Keratinocyte (primary cell): ENCODE results near the gene ARID5A. TPM values are rescaled to one million over a fixed set of nuclear protein-coding genes. Genes with fewer than 3 reads are reported as not detected.

Source experiments
- DNase-seq: peaks from one replicate; pipeline ENCODE4 v3.0.0-alpha.2; 2011; ENCODE audit warnings: low read depth, missing footprints, low spot score
- FAIRE-seq: peaks from 2 replicates; lab custom pipeline; 2011; peaks lifted over from hg19 to GRCh38; lab: Jason Lieb, UNC
- H2AFZ ChIP-seq: 2 replicates; pipeline ENCODE4 v1.6.0; 2012; ENCODE audit warnings: low read length, control low read depth, inconsistent platforms; ENCODE audit not compliant: control insufficient read depth
- H3K27ac ChIP-seq: 2 replicates; pipeline ENCODE4 v1.5.1; 2011; ENCODE audit warnings: low read length; ENCODE audit not compliant: control insufficient read depth, insufficient read depth
- H3K27me3 ChIP-seq: 3 replicates; pipeline ENCODE4 v1.6.0; 2011; ENCODE audit warnings: low read length; ENCODE audit not compliant: control insufficient read depth, insufficient read depth; ENCODE audit errors: extremely low read depth
- H3K36me3 ChIP-seq, 2 experiments: 2 replicates in 1 of 2; 3 replicates in 1 of 2; pipeline ENCODE4 v1.5.1; 2011; ENCODE audit warnings: low read length in 2 of 2, mild to moderate bottlenecking in 1 of 2; ENCODE audit not compliant: control insufficient read depth in 2 of 2, insufficient read depth in 2 of 2; ENCODE audit errors: extremely low read depth in 1 of 2
- H3K4me1 ChIP-seq: 3 replicates; pipeline ENCODE4 v1.5.1; 2011; ENCODE audit warnings: low read length; ENCODE audit not compliant: control insufficient read depth, insufficient read depth; ENCODE audit errors: extremely low read depth
- H3K4me2 ChIP-seq: 3 replicates; pipeline ENCODE4 v1.6.0; 2011; ENCODE audit warnings: low read depth, low read length; ENCODE audit not compliant: control insufficient read depth, insufficient read depth; ENCODE audit errors: extremely low read depth
- H3K4me3 ChIP-seq, 3 experiments: fragments of 200-600 bp in 1 of 3; sonication (generic) in 1 of 3; 2 replicates in 2 of 3; 3 replicates in 1 of 3; pipeline ENCODE4 v1.5.1; 2011 to 2016; ENCODE audit warnings: low read length in 3 of 3, mild to moderate bottlenecking in 3 of 3, control low read depth in 2 of 3, inconsistent platforms in 1 of 3, low read depth in 1 of 3, mixed read lengths in 1 of 3, mixed run types in 1 of 3, moderate library complexity in 1 of 3; ENCODE audit not compliant: control insufficient read depth in 2 of 3, insufficient read depth in 2 of 3; ENCODE audit errors: extremely low read depth in 1 of 3
- H3K79me2 ChIP-seq: 2 replicates; pipeline ENCODE4 v1.6.0; 2012; ENCODE audit warnings: low read length; ENCODE audit not compliant: control insufficient read depth, insufficient read depth
- H3K9ac ChIP-seq: 3 replicates; pipeline ENCODE4 v1.6.0; 2011; ENCODE audit warnings: low read length; ENCODE audit not compliant: control insufficient read depth, insufficient read depth; ENCODE audit errors: extremely low read depth
- H3K9me1 ChIP-seq: 3 replicates; pipeline ENCODE4 v1.6.0; 2011; ENCODE audit warnings: low read length; ENCODE audit not compliant: control insufficient read depth, insufficient read depth; ENCODE audit errors: extremely low read depth
- H3K9me3 ChIP-seq: 2 replicates; pipeline ENCODE4 v1.5.1; 2012; ENCODE audit warnings: low read depth, low read length; ENCODE audit not compliant: control insufficient read depth
- H4K20me1 ChIP-seq: 3 replicates; pipeline ENCODE4 v1.6.0; 2011; ENCODE audit warnings: low read length; ENCODE audit not compliant: control insufficient read depth, insufficient read depth; ENCODE audit errors: extremely low read depth
- EZH2 ChIP-seq: IDR thresholded peaks from one replicate; pipeline ENCODE4 v1.6.1; 2012; ENCODE audit warnings: inconsistent platforms, mild to moderate bottlenecking, low read length, moderate library complexity
- dilution Hi-C: fragments of 300-500 bp; cut with MboI; formaldehyde crosslinking; loops from one replicate; pipeline ENCODE4 v1.7.0; 2020; ENCODE audit warnings: low sequenced_read_pairs; ENCODE audit not compliant: extremely low pct_ligation_motif_present
- polyA plus RNA-seq, 5 experiments: library from polyadenylated mRNA; depleted of rRNA in 3 of 5; stranded (reverse) in 3 of 5; stranded (forward) in 1 of 5; unstranded in 1 of 5; fragments of >200 nt; gene quantifications; 1 replicate in 1 of 5; 2 replicates in 3 of 5; 3 replicates in 1 of 5; pipeline versions ENCODE4 v1.2.1 to v1.2.3, GENCODE V29; 2011 to 2012; ENCODE audit warnings: missing spikeins in 2 of 5, low read depth in 1 of 5, low replicate concordance in 1 of 5
- TF ChIP-seq, protein P1 (sequence below), 3 experiments: IDR thresholded peaks in 1 of 3; conservative IDR thresholded peaks in 1 of 3; optimal IDR thresholded peaks in 1 of 3; 2 replicates in 2 of 3; 3 replicates in 1 of 3; pipeline versions ENCODE3 to v1.5.1; 2011; ENCODE audit warnings: low read length in 3 of 3, mild to moderate bottlenecking in 3 of 3, moderate library complexity in 2 of 3, control low read depth in 1 of 3, inconsistent platforms in 1 of 3; ENCODE audit not compliant: insufficient read depth in 2 of 3; ENCODE audit errors: extremely low read depth in 1 of 3

Gene ARID5A
- polyA plus RNA-seq, 1 donor (not counting 4 experiments of a cell fraction or from before 2014, with no cell fraction given), result 1.6 TPM

GRCh38 chr2:96523659-96524481 lies 12.7 kb upstream of the ARID5A start:
- Histone ChIP-seq H2AFZ (no peak overlapping the region), H4K20me1 (no peaks in the 10 kb centered on the region), H3K79me2 (no peaks in the 10 kb centered on the region), H3K27ac (no peak overlapping the region), H3K4me3 (no peak overlapping the region), H3K36me3 (no peaks in the 10 kb centered on the region), H3K9ac (no peak overlapping the region), H3K9me1 (no peaks in the 10 kb centered on the region), H3K4me1 (no peaks in the 10 kb centered on the region), H3K9me3 (no peaks in the 10 kb centered on the region), H3K27me3 (peaks cover 25% of the 10 kb centered on the region), H3K4me2 (no peak overlapping the region)
- dilution Hi-C loops, result no loop called here
- DNase-seq (no peak), FAIRE-seq (no peak)
- TF ChIP-seq, protein P1, sequence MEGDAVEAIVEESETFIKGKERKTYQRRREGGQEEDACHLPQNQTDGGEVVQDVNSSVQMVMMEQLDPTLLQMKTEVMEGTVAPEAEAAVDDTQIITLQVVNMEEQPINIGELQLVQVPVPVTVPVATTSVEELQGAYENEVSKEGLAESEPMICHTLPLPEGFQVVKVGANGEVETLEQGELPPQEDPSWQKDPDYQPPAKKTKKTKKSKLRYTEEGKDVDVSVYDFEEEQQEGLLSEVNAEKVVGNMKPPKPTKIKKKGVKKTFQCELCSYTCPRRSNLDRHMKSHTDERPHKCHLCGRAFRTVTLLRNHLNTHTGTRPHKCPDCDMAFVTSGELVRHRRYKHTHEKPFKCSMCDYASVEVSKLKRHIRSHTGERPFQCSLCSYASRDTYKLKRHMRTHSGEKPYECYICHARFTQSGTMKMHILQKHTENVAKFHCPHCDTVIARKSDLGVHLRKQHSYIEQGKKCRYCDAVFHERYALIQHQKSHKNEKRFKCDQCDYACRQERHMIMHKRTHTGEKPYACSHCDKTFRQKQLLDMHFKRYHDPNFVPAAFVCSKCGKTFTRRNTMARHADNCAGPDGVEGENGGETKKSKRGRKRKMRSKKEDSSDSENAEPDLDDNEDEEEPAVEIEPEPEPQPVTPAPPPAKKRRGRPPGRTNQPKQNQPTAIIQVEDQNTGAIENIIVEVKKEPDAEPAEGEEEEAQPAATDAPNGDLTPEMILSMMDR (optimal IDR thresholded peaks at IDR 0.05 in 1 of 3, IDR thresholded peaks at IDR 0.05 in 1 of 3, conservative IDR thresholded peaks at IDR 0.05 in 1 of 3; ENCODE audit: extremely low read depth in 1 of 3, insufficient read depth in 2 of 3, low read length in 3 of 3), result no peak
- TF ChIP-seq EZH2, result no peak

- no peak for TF ChIP-seq EZH2
- TF ChIP-seq, protein P1 (optimal IDR thresholded peaks at IDR 0.05 in 1 of 3, IDR thresholded peaks at IDR 0.05 in 1 of 3, conservative IDR thresholded peaks at IDR 0.05 in 1 of 3; ENCODE audit: extremely low read depth in 1 of 3, insufficient read depth in 2 of 3, low read length in 3 of 3), result no peak
- H3K9ac ChIP-seq, result no peak overlapping the region
- H2AFZ ChIP-seq, result no peak overlapping the region
- H3K36me3 ChIP-seq, result no peaks in the 10 kb centered on the region
- no peak overlapping the region for H3K27ac ChIP-seq
- no peaks in the 10 kb centered on the region for H3K4me1 ChIP-seq
- no peaks in the 10 kb centered on the region for H3K79me2 ChIP-seq
- H3K4me2 ChIP-seq, result no peak overlapping the region
- DNase-seq, result no peak
- peaks cover 31% of the 10 kb centered on the region for H3K27me3 ChIP-seq
- H3K9me3 ChIP-seq, result no peaks in the 10 kb centered on the region
- no peaks in the 10 kb centered on the region for H4K20me1 ChIP-seq
- H3K9me1 ChIP-seq, result no peaks in the 10 kb centered on the region
- dilution Hi-C loops, result no loop called here
- FAIRE-seq, result no peak
- H3K4me3 ChIP-seq, result no peak overlapping the region
Measured at GRCh38 chr2:96524482-96525210, 11.9 kb upstream of the ARID5A start.
